Gastroesophageal sphincter (tissue), 4 donors: ENCODE results near the gene C5AR2. TPM values are rescaled to one million over a fixed set of nuclear protein-coding genes. Genes with fewer than 3 reads are reported as not detected.

Experiments used
- ATAC-seq: fragments of 150-250 bp; one replicate; pipeline ENCODE4 v1.9.1; 2016; ENCODE audit warnings: mild to moderate bottlenecking, moderate library complexity
- H3K27ac ChIP-seq, 4 donors: fragments of 200-600 bp; sonication (generic) in 3 of 4; 1 replicate in 3 of 4; 2 replicates in 1 of 4; pipeline ENCODE4 v1.5.1; 2016 to 2019
- H3K27me3 ChIP-seq: fragments of 200-600 bp; sonication (generic); one replicate; pipeline ENCODE4 v1.5.1; 2019
- H3K36me3 ChIP-seq, 2 donors: fragments of 200-600 bp; sonication (generic); one replicate each; pipeline ENCODE4 v1.5.1; 2019; ENCODE audit warnings: control low read depth in 1 of 2
- H3K4me1 ChIP-seq, 3 donors: fragments of 200-600 bp; sonication (generic); 1 replicate in 2 of 3; 2 replicates in 1 of 3; pipeline ENCODE4 v1.5.1; 2016 to 2019; ENCODE audit warnings: control low read depth in 2 of 3
- H3K4me3 ChIP-seq, 2 donors: fragments of 200-600 bp; sonication (generic); one replicate each; pipeline ENCODE4 v1.5.1; 2019; ENCODE audit warnings: mild to moderate bottlenecking in 1 of 2, moderate library complexity in 1 of 2
- H3K9me3 ChIP-seq, 3 donors: fragments of 200-600 bp; sonication (generic); one replicate each; pipeline ENCODE4 v1.5.1; 2017 to 2019; ENCODE audit warnings: control low read depth in 2 of 3
- EP300 ChIP-seq: sonication (generic); formaldehyde crosslinking; IDR thresholded peaks from one replicate; pipeline ENCODE4 v1.6.1; 2017; ENCODE audit warnings: antibody characterized with exemption, mild to moderate bottlenecking
- POLR2A ChIP-seq, 2 donors: fragments of 450-650 bp; IDR thresholded peaks; one replicate each; pipeline ENCODE4 v1.6.1; 2017; ENCODE audit warnings: antibody characterized with exemption in 2 of 2, mild to moderate bottlenecking in 2 of 2, moderate library complexity in 1 of 2
- POLR2AphosphoS5 ChIP-seq: sonication (generic); formaldehyde crosslinking; IDR thresholded peaks from one replicate; pipeline ENCODE4 v1.6.1; 2017; ENCODE audit warnings: antibody characterized with exemption
- WGBS, 2 donors: methylation state at CpG; one replicate each; pipeline ENCODE4 v1.1.5; 2018; ENCODE audit warnings: low coverage in 1 of 2; 5-methylcytosine and 5-hydroxymethylcytosine counted together
- total RNA-seq, 4 donors: library from RNA; depleted of rRNA; stranded (reverse); fragments of >200 nt; gene quantifications; one replicate each; pipeline ENCODE4 v1.1.0, GENCODE V29; 2016
- TF ChIP-seq, protein P1 (sequence below), 4 experiments: fragments of 200-600 bp in 2 of 4; fragments of 450-650 bp in 2 of 4; sonication (generic) in 1 of 4; IDR thresholded peaks; one replicate each; pipeline ENCODE4 v1.5.1; 2017 to 2019; ENCODE audit warnings: antibody characterized with exemption in 4 of 4, mild to moderate bottlenecking in 2 of 4, moderate library complexity in 2 of 4

C5AR2 gene
- total RNA-seq, 4 donors from 2014 or later, result 0.15 to 2.3 (median 1.2) TPM

GRCh38 chr19:47315125-47315821, 16.7 kb upstream of the C5AR2 start:
- H3K4me1 ChIP-seq, result no peaks in the 10 kb centered on the region
- peak overlapping the region in 1 of 4 donors; percentile 47 for H3K27ac ChIP-seq
- no peak overlapping the region for H3K4me3 ChIP-seq
- H3K9me3 ChIP-seq, result no peaks in the 10 kb centered on the region
- 39 to 42% methylated on average over 3 to 9 of the region's 12 CpGs for WGBS, 2 donors
- TF ChIP-seq POLR2A (IDR thresholded peaks at IDR 0.05) (no peak), POLR2AphosphoS5 (peak; percentile 21)
- H3K36me3 ChIP-seq, result no peaks in the 10 kb centered on the region
- ATAC-seq, result peak; percentile 91
- H3K27me3 ChIP-seq, result peaks cover 71% of the 10 kb centered on the region

GRCh38 chr19:47316513-47316912, 15.5 kb upstream of the C5AR2 start:
- Histone ChIP-seq H3K36me3 (no peaks in the 10 kb centered on the region), H3K27me3 (peaks cover 69% of the 10 kb centered on the region), H3K4me1 (no peaks in the 10 kb centered on the region), H3K9me3 (no peaks in the 10 kb centered on the region), H3K4me3 (no peak overlapping the region), H3K27ac (no peak overlapping the region)
- 85 to 88% methylated on average over 3 to 4 of the region's 4 CpGs for WGBS, 2 donors
- ATAC-seq, result no peak
- TF ChIP-seq POLR2AphosphoS5, result no peak

DNA sequence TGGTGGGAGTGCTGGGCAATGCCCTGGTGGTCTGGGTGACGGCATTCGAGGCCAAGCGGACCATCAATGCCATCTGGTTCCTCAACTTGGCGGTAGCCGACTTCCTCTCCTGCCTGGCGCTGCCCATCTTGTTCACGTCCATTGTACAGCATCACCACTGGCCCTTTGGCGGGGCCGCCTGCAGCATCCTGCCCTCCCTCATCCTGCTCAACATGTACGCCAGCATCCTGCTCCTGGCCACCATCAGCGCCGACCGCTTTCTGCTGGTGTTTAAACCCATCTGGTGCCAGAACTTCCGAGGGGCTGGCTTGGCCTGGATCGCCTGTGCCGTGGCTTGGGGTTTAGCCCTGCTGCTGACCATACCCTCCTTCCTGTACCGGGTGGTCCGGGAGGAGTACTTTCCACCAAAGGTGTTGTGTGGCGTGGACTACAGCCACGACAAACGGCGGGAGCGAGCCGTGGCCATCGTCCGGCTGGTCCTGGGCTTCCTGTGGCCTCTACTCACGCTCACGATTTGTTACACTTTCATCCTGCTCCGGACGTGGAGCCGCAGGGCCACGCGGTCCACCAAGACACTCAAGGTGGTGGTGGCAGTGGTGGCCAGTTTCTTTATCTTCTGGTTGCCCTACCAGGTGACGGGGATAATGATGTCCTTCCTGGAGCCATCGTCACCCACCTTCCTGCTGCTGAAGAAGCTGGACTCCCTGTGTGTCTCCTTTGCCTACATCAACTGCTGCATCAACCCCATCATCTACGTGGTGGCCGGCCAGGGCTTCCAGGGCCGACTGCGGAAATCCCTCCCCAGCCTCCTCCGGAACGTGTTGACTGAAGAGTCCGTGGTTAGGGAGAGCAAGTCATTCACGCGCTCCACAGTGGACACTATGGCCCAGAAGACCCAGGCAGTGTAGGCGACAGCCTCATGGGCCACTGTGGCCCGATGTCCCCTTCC, 11.8 kb upstream of the C5AR2 start:
- 91 to 100% methylated on average over 1 to 18 of the region's 46 CpGs for WGBS, 2 donors
- TF ChIP-seq EP300 (no peak), POLR2AphosphoS5 (no peak), POLR2A (IDR thresholded peaks at IDR 0.05) (no peak)
- TF ChIP-seq, protein P1, sequence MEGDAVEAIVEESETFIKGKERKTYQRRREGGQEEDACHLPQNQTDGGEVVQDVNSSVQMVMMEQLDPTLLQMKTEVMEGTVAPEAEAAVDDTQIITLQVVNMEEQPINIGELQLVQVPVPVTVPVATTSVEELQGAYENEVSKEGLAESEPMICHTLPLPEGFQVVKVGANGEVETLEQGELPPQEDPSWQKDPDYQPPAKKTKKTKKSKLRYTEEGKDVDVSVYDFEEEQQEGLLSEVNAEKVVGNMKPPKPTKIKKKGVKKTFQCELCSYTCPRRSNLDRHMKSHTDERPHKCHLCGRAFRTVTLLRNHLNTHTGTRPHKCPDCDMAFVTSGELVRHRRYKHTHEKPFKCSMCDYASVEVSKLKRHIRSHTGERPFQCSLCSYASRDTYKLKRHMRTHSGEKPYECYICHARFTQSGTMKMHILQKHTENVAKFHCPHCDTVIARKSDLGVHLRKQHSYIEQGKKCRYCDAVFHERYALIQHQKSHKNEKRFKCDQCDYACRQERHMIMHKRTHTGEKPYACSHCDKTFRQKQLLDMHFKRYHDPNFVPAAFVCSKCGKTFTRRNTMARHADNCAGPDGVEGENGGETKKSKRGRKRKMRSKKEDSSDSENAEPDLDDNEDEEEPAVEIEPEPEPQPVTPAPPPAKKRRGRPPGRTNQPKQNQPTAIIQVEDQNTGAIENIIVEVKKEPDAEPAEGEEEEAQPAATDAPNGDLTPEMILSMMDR (IDR thresholded peaks at IDR 0.05), result no peak
- no peak for ATAC-seq
- H3K27me3 ChIP-seq, result peaks cover 78% of the 10 kb centered on the region
- H3K4me3 ChIP-seq, result no peak overlapping the region
- H3K27ac ChIP-seq, result no peak overlapping the region
- no peaks in the 10 kb centered on the region for H3K36me3 ChIP-seq
- no peaks in the 10 kb centered on the region for H3K4me1 ChIP-seq
- H3K9me3 ChIP-seq, result no peaks in the 10 kb centered on the region

- H3K9me3 ChIP-seq, result no peaks in the 10 kb centered on the region
- 85% methylated on average over 1 of the region's 1 CpG; no CpG with 5 or more reads in 1 of the 2 donors for WGBS, 2 donors
- H3K36me3 ChIP-seq, result no peaks in the 10 kb centered on the region
- no peak overlapping the region for H3K27ac ChIP-seq
- no peak for TF ChIP-seq EP300
- TF ChIP-seq POLR2AphosphoS5, result no peak
- TF ChIP-seq, protein P1 (IDR thresholded peaks at IDR 0.05), result no peak
- no peak for TF ChIP-seq POLR2A (IDR thresholded peaks at IDR 0.05)
- peaks cover 69% of the 10 kb centered on the region for H3K27me3 ChIP-seq
- no peaks in the 10 kb centered on the region for H3K4me1 ChIP-seq
- ATAC-seq, result no peak
- no peak overlapping the region for H3K4me3 ChIP-seq
Measured at GRCh38 chr19:47321630-47322029, 10.3 kb upstream of the C5AR2 start.

- 72 to 80% methylated on average over 2 of the region's 2 CpGs for WGBS, 2 donors
- ATAC-seq, result no peak
- no peak overlapping the region for H3K4me3 ChIP-seq
- H3K4me1 ChIP-seq, result no peaks in the 10 kb centered on the region
- no peaks in the 10 kb centered on the region for H3K36me3 ChIP-seq
- H3K27ac ChIP-seq, result no peak overlapping the region
- no peak for TF ChIP-seq POLR2AphosphoS5
- no peak for TF ChIP-seq POLR2A (IDR thresholded peaks at IDR 0.05)
- TF ChIP-seq, protein P1 (IDR thresholded peaks at IDR 0.05), result no peak
- no peak for TF ChIP-seq EP300
- H3K27me3 ChIP-seq, result peaks cover 64% of the 10 kb centered on the region
- no peaks in the 10 kb centered on the region for H3K9me3 ChIP-seq
Measured at GRCh38 chr19:47322058-47322457, 9.9 kb upstream of the C5AR2 start.
